Thoracic aorta endothelial cell (primary cell): ENCODE measurements around the gene LBHD2. TPM values are rescaled to one million over a fixed set of nuclear protein-coding genes. Genes with fewer than 3 reads are reported as not detected.

ENCODE experiments used
- total RNA-seq: library from RNA; depleted of rRNA; stranded (reverse); fragments of >200 nt; gene quantifications from 2 replicates; pipeline ENCODE4 v1.2.3, GENCODE V29; 2012

Gene LBHD2
- not detected in 2 replicates for total RNA-seq

GRCh38 chr14:103084021-103084919 is at the start of gene LBHD2:
Gene LBHD2, plus strand, starts transcription at chr14:103084210. Its CDS starts 1,803 bp downstream, at chr14:103086013.

GRCh38 chr14:103057372-103058163 is 26.4 kb upstream of the LBHD2 start, which contains the start of gene CDC42BPB:
Gene CDC42BPB, minus strand, starts transcription at chr14:103057549. Its CDS starts 376 bp downstream, at chr14:103057173.

GRCh38 chr14:103094406-103095209 is 10.6 kb downstream of the LBHD2 start, which contains the start of gene EXOC3L4:
Gene EXOC3L4, plus strand, starts transcription at chr14:103094725. Its CDS starts 5,495 bp downstream, at chr14:103100220.

GRCh38 chr14:103122947-103123633 is 39.1 kb downstream of the LBHD2 start, which contains the start of gene TNFAIP2:
Gene TNFAIP2, plus strand, starts transcription at chr14:103123461. Its CDS starts 2,997 bp downstream, at chr14:103126458.

Other genes starting within 250 kb of the LBHD2 start
- under 0.01 TPM in 1 of 2 replicates, not detected in the other for gene AMN, start 161.5 kb upstream of the LBHD2 start, total RNA-seq
- gene CDC42BPB, start 26.7 kb upstream of the LBHD2 start, total RNA-seq = 148 and 153 TPM in 2 replicates
- not detected in 2 replicates for gene EXOC3L4, start 10.5 kb downstream of the LBHD2 start, total RNA-seq
- gene TNFAIP2, start 39.3 kb downstream of the LBHD2 start, total RNA-seq = 14.6 and 35.8 TPM in 2 replicates